GM23338 (cell line): ENCODE results near the gene ZFX.

Experiments used
- EZH2 ChIP-seq: fragments of 200-600 bp; sonication (generic); IDR thresholded peaks from one replicate; pipeline ENCODE4 v1.8.0; 2017; ENCODE audit warnings: antibody characterized with exemption, mild to moderate bottlenecking, low read depth; ENCODE audit not compliant: unreplicated experiment
- EZH2phosphoT487 ChIP-seq: fragments of 200-600 bp; sonication (generic); IDR thresholded peaks from one replicate; pipeline ENCODE4 v1.8.1; 2018; ENCODE audit warnings: antibody characterized with exemption; ENCODE audit not compliant: unreplicated experiment
- TF ChIP-seq, protein P1 (sequence below), 2 experiments: fragments of 200-600 bp in 1 of 2; sonication (generic) in 1 of 2; conservative IDR thresholded peaks; 2 replicates each; pipeline versions ENCODE4 v1.5.1 to v1.6.1; 2016 to 2017; ENCODE audit warnings: antibody characterized with exemption in 2 of 2, low read depth in 2 of 2, mild to moderate bottlenecking in 2 of 2, moderate library complexity in 1 of 2

DNA sequence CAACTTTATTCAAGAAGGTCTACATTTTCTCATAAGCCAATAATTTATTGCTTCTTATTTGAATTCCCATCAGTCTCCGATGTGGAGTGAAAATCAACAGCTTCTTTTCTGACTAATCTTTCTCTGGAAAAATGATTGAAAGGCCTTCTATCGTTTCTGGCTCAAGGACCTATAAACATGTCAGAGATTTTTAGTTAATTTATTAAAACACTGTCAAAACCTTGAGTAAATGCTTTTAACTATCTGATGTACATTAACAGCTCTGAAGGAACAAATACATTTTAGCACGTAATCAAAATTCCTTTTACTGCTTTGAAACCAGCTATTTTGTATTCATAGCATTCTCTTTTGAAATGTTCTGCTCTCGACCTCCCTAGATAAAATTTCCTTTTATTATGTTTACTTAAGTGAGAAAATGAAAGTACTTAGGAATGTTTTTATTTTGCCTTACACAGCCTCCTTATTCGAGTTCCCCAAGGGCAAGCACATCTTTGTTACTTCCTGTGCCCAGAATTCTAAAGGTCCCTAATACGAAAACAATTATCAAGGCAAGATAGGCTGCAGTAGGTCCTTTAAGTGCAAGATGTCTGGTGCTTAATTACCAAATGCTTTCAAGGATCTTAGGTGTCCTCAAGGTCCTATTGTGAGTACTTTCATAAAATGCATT lies 3.1 kb upstream of the ZFX start:
- no peak for TF ChIP-seq EZH2phosphoT487
- TF ChIP-seq, protein P1, sequence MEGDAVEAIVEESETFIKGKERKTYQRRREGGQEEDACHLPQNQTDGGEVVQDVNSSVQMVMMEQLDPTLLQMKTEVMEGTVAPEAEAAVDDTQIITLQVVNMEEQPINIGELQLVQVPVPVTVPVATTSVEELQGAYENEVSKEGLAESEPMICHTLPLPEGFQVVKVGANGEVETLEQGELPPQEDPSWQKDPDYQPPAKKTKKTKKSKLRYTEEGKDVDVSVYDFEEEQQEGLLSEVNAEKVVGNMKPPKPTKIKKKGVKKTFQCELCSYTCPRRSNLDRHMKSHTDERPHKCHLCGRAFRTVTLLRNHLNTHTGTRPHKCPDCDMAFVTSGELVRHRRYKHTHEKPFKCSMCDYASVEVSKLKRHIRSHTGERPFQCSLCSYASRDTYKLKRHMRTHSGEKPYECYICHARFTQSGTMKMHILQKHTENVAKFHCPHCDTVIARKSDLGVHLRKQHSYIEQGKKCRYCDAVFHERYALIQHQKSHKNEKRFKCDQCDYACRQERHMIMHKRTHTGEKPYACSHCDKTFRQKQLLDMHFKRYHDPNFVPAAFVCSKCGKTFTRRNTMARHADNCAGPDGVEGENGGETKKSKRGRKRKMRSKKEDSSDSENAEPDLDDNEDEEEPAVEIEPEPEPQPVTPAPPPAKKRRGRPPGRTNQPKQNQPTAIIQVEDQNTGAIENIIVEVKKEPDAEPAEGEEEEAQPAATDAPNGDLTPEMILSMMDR (conservative IDR thresholded peaks at IDR 0.05; ENCODE audit: low read depth in 2 of 2), result no peak
- TF ChIP-seq EZH2, result no peak
